Urinary bladder (tissue), 4 donors: ENCODE data around the gene CTDSP2. TPM values are rescaled to one million over a fixed set of nuclear protein-coding genes. Genes with fewer than 3 reads are reported as not detected.
"Not testable (repeated sequence)": the region's sequence is repeated elsewhere in the genome, so short reads cannot be mapped to it uniquely, and the experiment has no call there.

Experiments
- DNase-seq: peaks from one replicate; pipeline ENCODE4 v3.0.0-alpha.2; 2015; ENCODE audit errors: extremely low spot score
- H3K27ac ChIP-seq: one replicate; pipeline ENCODE4 v1.5.1; 2013; ENCODE audit warnings: low read depth, mild to moderate bottlenecking, moderate library complexity
- H3K36me3 ChIP-seq: one replicate; pipeline ENCODE4 v1.6.1; 2013; ENCODE audit warnings: mild to moderate bottlenecking, moderate library complexity; ENCODE audit not compliant: insufficient read depth
- H3K4me1 ChIP-seq: one replicate; pipeline ENCODE4 v1.6.1; 2013; ENCODE audit warnings: mild to moderate bottlenecking, moderate library complexity; ENCODE audit not compliant: insufficient read depth
- H3K4me3 ChIP-seq: one replicate; pipeline ENCODE4 v1.5.1; 2013; ENCODE audit warnings: low read depth, low read length
- WGBS: extraction: QIAGEN DNeasy Blood & Tissue Kit; methylation state at CpG from one replicate; pipeline ENCODE4 v1.1.7; 2013; 5-methylcytosine and 5-hydroxymethylcytosine counted together
- polyA plus RNA-seq: library from polyadenylated mRNA; stranded (reverse); fragments of 200-250 nt; gene quantifications from one replicate; pipeline ENCODE4 v1.2.3, GENCODE V29; 2013
- total RNA-seq: library from RNA; depleted of rRNA; stranded (reverse); fragments of >200 nt; gene quantifications from one replicate; pipeline ENCODE4 v1.2.3, GENCODE V29; 2014
- donor health status: healthy with polysubstance abuse.
- donor health status: healthy.

The CTDSP2 gene
- total and polyA plus RNA-seq, 2 donors: 80.2 to 145 TPM

DNA sequence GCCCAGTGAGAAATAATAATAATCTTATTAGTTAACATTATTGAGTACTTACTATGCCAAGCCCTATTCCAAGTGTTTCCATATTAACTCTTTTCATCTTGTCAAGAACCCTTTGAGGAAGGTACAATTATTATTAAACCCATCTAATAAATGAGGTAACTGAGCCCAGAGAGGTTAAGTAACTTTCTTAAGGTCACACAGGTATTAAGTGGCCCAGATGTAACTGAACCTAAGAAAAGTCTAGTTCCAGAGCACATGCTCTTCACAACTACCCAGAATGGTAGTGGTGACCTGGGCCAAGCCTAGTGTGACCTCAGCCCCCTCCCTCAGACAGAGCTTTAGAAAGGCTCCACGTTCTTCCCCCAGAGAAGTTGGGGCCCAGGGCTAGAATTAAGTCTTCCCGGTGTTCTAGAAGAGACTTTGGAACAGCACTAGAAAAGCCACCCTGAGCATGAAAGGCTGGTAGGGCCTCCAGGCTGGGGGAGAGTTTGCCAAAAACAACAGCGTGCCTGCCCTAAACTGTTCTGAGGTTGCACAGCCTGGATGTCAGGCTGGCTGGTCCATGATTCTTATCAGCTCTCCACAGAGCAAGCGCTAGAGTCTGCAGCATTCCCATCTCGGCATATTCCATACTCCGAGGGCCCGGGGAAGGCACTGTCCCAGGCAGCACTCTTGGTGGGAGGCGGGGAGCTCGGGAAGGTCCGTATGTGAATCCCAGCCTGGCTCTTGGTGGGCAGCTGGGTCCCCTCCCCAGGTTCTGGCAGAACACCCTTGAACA lies 41.3 kb upstream of the CTDSP2 start:
- Histone ChIP-seq H3K4me1 (peaks cover 4% of the 10 kb centered on the region), H3K27ac (peak overlapping the region; percentile 92), H3K36me3 (no peaks in the 10 kb centered on the region), H3K4me3 (no peak overlapping the region)
- DNase-seq: no peak
- 16% methylated on average over 10 of the region's 10 CpGs for WGBS

DNA sequence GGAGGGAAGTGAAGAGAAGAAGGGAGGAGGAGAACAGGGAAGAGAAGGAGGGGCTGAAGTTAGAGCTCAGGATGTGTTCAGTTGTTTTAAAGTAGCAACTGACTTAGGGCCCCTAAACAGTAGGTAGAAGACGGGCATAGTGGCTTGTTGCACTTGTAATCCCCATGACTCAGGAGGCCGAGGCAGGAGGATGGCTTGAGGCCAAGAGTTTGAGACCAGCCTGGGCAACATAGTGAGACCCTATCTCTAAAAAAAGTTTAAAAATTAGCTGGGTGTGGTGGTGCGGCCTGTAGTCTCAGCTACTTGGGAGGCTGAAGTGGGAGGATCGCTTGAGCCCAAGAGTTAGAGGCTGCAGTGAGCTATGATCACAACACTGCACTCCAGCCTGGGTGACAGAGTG lies 40.4 kb upstream of the CTDSP2 start:
- H3K36me3 ChIP-seq, DNase-seq, H3K4me3 ChIP-seq, H3K4me1 ChIP-seq: not testable (repeated sequence)
- WGBS: 87% methylated on average over 4 of the region's 4 CpGs
- peak overlapping the region; percentile 27 for H3K27ac ChIP-seq

DNA sequence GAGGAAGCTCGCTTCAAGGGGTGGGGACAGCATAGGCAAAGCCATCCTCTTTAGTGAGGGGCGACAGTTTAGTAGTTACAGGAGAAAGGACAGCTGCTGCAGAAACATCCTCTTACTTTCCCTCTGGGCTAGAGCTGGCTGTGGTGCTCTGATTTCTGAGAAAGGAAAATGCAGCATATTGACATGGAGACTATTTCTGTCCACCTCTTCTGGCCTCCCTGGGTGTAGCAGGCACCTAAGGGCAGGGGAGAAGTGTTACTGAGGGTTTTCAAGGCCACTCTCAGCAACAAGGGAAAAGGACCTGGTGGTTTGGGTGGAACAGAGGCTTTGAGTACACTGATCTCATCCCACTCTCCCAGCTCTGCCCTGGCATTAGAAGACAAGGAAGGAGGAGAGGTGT lies 40.0 kb upstream of the CTDSP2 start:
- Histone ChIP-seq H3K27ac (peak overlapping the region; percentile 27), H3K4me3 (no peak overlapping the region), H3K36me3 (no peaks in the 10 kb centered on the region), H3K4me1 (peaks cover 4% of the 10 kb centered on the region)
- 80% methylated on average over 2 of the region's 2 CpGs for WGBS
- no peak for DNase-seq

DNA sequence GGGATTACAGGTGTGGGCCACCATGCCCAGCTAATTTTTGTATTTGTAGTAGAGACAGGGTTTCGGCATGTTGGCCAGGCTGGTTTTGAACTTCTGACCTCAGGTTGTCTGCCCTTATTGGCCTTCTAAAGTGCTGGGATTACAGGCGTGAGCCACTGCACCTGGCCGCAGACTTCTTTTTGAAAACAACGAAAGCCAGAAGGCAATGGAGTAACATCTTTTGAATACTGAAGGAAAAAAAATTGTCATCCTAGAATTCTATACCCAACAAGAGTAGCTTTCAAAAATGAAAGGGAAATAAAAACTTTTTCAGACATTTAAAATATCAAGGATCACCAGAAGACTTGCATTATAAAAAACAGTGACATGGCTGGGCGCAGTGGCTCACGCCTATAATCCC lies 38.7 kb upstream of the CTDSP2 start:
- no peak for DNase-seq
- no peaks in the 10 kb centered on the region for H3K36me3 ChIP-seq
- 97% methylated on average over 6 of the region's 6 CpGs for WGBS
- no peak overlapping the region for H3K4me3 ChIP-seq
- H3K4me1 ChIP-seq: peaks cover 4% of the 10 kb centered on the region
- H3K27ac ChIP-seq: no peak overlapping the region

DNA sequence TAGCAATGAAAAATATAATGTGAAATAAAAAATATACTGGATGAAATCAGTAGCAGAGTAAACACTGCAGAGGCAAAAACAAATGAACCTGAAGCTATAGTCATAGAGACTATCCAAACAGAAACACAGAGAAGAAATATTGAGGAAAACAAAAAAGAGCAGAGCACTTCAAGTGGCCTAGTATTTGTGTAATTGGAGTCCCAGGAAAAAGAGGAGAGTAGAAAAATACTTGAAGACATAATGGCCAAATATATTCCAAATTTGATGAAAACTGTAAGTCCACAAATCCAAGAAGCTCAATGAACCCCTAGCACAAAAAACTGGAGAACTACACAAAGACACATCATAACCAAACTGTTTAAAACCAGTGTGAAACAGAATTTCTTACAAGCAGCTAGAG lies 37.2 kb upstream of the CTDSP2 start:
- Histone ChIP-seq H3K4me1 (peaks cover 4% of the 10 kb centered on the region), H3K27ac (no peak overlapping the region), H3K36me3 (no peaks in the 10 kb centered on the region), H3K4me3 (no peak overlapping the region)
- DNase-seq: no peak

DNA sequence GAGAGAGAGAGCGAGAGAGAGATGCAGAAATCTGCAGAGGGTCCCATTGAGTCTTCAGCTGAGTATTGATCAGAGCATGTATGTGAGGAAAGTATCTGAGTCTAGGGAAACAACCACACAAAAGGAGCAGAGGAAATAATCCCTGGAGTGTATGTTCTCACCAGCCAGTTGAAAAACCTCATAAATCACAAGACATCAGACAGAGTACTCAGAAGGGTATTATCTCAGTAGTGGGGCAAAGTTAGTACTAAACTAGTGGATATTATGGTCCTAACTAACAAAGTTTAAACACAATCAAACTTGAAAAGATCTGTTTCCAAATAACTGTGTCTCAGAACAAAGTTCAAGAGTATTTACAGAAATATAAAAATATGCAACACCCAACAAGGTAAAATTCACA lies 36.5 kb upstream of the CTDSP2 start:
- no peaks in the 10 kb centered on the region for H3K36me3 ChIP-seq
- H3K4me3 ChIP-seq: no peak overlapping the region
- no peak overlapping the region for H3K27ac ChIP-seq
- H3K4me1 ChIP-seq: peaks cover 4% of the 10 kb centered on the region
- no peak for DNase-seq
- WGBS: 100% methylated on average over 1 of the region's 1 CpG

DNA sequence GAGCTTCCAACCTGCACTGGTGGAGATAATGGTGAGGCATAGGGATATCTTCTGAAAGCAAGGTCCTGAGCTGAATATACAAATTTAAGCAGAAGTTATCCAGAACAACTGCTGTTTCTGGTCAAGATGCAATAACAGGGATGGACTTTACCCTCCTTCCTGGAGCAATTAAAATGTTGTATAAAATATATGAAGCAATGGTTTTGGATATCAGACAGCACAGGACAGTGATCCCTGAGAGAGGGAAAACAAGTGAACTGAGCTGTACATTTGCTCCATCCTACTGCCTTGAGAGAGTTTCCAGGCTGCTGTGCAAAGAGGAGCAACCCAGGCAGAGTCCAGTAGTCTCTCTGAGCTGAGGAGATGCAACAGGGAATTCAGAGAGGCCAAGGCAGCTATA lies 36.0 kb upstream of the CTDSP2 start:
- peaks cover 2% of the 10 kb centered on the region for H3K4me1 ChIP-seq
- no peak overlapping the region for H3K4me3 ChIP-seq
- DNase-seq: no peak
- no peaks in the 10 kb centered on the region for H3K36me3 ChIP-seq
- no peak overlapping the region for H3K27ac ChIP-seq

DNA sequence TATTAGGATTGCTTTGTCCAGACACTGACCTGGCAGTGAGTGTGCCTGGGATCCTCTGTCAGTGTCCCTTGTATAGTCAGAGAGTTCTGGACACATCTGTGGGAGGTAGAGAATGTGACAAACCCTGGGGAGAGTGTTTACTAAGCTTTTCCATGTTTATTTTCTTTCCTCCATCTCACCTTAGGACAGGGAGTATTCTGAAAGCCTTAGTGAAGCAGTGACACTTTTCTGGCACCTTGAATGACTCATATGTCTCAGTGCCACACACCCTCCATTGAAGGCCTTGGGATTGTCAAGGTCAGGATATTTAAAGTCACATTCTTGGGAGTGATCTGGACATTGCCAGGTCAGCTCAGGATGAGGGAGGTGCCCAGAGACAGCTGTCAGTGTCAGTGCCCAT lies 34.9 kb upstream of the CTDSP2 start:
- H3K27ac ChIP-seq: no peak overlapping the region
- H3K36me3 ChIP-seq: no peaks in the 10 kb centered on the region
- H3K4me1 ChIP-seq: no peaks in the 10 kb centered on the region
- DNase-seq: no peak
- no peak overlapping the region for H3K4me3 ChIP-seq

DNA sequence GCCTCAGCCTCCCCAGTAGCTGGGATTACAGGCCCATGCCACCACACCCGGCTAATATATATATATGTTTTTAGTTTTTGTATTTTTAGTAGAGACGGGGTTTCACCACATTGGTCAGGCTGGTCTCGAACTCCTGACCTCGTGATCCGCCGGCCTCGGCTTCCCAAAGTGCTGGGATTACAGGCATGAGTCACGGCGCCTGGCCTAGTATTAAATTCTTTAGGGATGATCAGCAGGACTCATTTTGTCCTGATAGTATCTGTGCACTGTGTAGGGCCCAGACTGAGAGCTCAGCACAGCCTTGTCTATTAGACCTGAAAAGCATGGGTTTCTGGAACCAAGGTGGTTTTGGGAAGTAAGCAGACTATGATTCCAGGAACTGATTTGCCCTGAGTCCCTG lies 34.5 kb upstream of the CTDSP2 start:
- H3K4me1 ChIP-seq, H3K27ac ChIP-seq, DNase-seq, H3K36me3 ChIP-seq, H3K4me3 ChIP-seq: not testable (repeated sequence)
- WGBS: 85% methylated on average over 9 of the region's 9 CpGs

DNA sequence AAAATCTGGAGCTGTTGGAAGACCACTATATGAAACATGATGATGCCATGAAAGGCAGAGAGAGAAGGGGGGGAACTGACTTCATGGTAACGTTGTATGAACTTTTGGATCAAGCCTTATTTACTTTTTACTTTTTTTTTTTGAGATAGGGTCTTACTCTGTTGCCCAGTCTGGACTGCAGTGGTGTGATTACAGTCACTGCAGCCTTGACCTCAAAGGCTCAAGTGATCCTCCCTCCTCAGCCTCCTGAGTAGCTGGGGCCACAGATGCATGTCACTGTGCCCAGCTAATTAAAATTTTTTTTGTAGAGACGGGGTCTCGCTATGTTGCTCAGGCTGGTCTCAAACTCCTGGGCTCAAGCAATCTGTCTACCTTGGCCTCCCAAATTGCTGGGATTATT lies 31.3 kb upstream of the CTDSP2 start:
- H3K4me3 ChIP-seq: no peak overlapping the region
- DNase-seq: no peak
- no peaks in the 10 kb centered on the region for H3K36me3 ChIP-seq
- H3K27ac ChIP-seq: no peak overlapping the region
- 92% methylated on average over 3 of the region's 3 CpGs for WGBS
- H3K4me1 ChIP-seq: no peaks in the 10 kb centered on the region

DNA sequence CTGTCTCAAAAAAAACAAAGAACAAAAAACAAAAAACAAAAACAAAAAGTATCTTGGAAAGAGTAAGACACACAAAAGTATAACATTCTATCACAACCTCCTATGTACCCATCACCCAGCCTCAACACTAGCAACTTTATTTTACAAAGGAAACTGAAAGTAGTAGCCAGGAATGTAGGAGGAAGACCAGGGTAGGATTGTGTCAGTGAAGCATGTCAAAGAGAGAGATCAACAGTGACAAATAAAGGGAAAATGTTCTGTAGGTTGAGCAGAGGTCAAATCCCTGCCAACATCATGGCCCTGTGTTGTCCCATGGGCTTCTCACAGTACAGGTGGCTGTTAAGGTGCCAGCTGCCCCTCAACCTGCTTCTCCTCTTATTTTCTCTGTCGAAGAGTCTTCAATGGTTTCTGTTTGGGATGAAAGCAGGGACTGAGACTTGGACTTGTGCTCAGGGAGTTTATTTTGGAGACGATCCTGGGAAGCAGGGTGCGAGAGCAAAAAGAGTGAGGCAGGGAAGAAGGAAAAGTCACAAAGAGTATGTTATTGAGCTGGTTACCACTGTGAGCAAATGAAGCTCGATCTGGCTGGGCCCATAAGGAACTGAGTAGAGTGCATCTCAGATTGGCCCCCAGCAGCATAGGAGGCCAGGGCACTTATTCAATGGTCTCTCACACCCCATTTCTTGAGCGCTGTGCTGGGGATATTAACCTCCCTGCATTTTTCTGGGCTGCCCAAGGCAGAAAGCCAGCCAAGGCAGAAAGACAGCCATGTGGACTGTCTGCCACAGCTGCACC lies 29.4 kb upstream of the CTDSP2 start:
- H3K4me1 ChIP-seq: no peaks in the 10 kb centered on the region
- 87% methylated on average over 5 of the region's 5 CpGs for WGBS
- no peak for DNase-seq
- no peaks in the 10 kb centered on the region for H3K36me3 ChIP-seq
- H3K27ac ChIP-seq: no peak overlapping the region
- no peak overlapping the region for H3K4me3 ChIP-seq

DNA sequence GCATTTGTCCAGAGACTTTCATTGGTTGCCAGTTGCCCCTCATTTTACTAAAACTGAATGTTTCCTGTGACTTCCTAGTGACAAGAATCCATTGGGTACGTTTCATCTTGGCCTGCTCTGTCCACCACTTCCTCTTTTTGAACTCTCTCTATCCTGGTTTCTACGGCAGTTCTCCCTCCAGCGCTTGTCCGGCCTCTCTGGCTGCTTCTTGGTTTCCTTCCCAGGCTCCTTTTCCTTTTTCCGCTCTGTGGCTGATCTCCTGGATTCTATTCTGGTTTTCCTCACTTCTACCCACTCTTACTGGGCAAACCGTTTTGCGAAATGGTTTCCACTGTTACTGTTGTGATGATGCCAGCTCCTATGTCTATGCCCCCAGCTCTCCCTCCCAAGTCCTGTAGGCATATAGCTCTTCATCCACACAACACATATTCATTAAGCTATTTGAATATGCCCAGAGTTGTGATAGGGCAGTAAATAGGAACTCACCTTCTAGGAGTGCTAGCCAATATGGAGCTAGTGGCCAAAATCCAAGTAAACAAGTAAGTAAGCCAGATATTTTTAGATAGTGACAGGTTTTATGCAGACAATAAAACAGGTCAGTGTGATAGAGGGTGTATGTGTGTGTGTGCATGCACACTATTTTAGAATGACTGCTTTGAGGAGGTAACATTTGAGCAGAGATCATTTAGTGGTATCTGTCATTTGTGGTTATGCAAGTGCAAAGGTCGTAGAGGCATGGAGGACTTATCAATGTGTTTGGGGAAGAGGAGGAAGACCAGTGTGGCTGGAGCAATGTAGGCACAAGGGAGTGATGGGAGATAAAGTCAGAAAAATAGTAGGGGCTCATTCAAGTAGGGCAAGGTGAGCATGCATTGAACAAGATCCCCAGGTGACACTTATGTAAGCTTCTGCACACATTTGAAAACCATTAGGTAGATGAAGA lies 27.9 kb upstream of the CTDSP2 start:
- H3K27ac ChIP-seq: no peak overlapping the region
- no peak for DNase-seq
- 70% methylated on average over 8 of the region's 8 CpGs for WGBS
- no peaks in the 10 kb centered on the region for H3K4me1 ChIP-seq
- H3K4me3 ChIP-seq: no peak overlapping the region
- no peaks in the 10 kb centered on the region for H3K36me3 ChIP-seq

DNA sequence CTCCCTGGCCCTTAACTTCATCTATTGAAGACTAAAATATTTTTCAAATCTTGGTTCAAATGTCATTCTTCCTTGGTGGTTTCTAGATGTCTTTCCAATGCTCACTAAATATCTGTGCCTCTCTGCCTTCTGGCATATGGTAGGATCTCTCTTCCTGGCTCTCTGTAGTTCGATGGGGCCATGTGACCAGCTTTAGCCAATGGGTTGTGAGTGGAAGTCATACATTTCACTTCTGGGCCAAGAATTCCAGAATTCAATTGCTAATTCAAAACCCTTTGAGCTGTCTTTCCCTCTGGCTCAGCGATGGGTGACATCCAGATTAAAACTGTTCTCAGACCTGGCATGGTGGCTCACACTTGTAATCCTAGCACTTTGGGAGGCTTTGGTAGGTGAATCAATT lies 25.8 kb upstream of the CTDSP2 start:
- no peaks in the 10 kb centered on the region for H3K36me3 ChIP-seq
- no peak for DNase-seq
- H3K4me1 ChIP-seq: no peaks in the 10 kb centered on the region
- no peak overlapping the region for H3K27ac ChIP-seq
- WGBS: 70% methylated on average over 2 of the region's 2 CpGs
- no peak overlapping the region for H3K4me3 ChIP-seq
